ENCODE results near the gene ARRB1.

- TF ChIP-seq POLR2AphosphoS5 (IDR thresholded peaks at IDR 0.05; ENCODE audit: low read depth, low read length), result no peak
- TF ChIP-seq TAF1 (IDR thresholded peaks at IDR 0.05; ENCODE audit: borderline replicate concordance, insufficient read depth, low read length), result no peak
- TF ChIP-seq SIN3A (IDR thresholded peaks at IDR 0.05; ENCODE audit: borderline replicate concordance, insufficient read depth, low read length), result no peak
- TF ChIP-seq REST (IDR thresholded peaks at IDR 0.05; ENCODE audit: insufficient read depth in 1 of 2, low read depth in 2 of 2, low read length in 2 of 2), result 0 out of 4 replicates have a peak, but pooled peaks of 1 of the 2 experiments have one; percentile 29
Observed at GRCh38 chr11:75337195-75337654, 14.2 kb downstream of the ARRB1 start.
